C4-2B (cell line): ENCODE measurements around the gene OR14I1.

Experiments used
- ZFX ChIP-seq: fragments of 450-650 bp; IDR thresholded peaks from 2 replicates; pipeline ENCODE4 v1.6.1; 2017
- TF ChIP-seq, protein P1 (sequence below): fragments of 450-650 bp; conservative IDR thresholded peaks from 2 replicates; pipeline ENCODE4 v1.5.1; 2017; ENCODE audit warnings: mild to moderate bottlenecking

DNA sequence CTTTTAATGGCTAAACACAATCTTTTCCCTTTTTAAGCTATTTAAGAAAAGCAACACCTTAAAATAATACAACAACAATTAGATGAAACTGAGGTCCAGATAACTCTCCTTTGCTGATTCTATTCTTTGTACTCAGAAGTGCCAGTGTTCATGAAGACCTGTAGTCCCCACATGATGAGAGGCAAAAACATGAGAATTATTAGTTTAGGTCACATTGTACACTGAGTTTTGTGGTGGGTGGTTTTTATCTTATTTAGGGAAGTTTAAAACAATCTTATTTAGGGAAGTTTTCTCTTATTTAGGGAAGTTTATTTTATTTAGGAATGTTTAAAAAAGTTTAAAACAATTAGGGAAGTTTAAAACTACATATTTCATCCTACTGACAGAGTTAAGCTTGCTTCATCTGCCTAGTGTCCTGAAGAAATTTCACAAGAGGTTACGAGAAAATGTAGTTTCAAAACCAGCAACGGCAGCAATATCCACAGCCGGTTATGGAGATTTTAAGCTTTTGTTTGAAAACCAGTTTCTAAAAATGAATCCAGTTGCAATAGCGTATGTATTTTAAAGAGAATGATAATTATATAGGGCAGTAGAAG is 7.8 kb upstream of the OR14I1 start:
- TF ChIP-seq, protein P1, sequence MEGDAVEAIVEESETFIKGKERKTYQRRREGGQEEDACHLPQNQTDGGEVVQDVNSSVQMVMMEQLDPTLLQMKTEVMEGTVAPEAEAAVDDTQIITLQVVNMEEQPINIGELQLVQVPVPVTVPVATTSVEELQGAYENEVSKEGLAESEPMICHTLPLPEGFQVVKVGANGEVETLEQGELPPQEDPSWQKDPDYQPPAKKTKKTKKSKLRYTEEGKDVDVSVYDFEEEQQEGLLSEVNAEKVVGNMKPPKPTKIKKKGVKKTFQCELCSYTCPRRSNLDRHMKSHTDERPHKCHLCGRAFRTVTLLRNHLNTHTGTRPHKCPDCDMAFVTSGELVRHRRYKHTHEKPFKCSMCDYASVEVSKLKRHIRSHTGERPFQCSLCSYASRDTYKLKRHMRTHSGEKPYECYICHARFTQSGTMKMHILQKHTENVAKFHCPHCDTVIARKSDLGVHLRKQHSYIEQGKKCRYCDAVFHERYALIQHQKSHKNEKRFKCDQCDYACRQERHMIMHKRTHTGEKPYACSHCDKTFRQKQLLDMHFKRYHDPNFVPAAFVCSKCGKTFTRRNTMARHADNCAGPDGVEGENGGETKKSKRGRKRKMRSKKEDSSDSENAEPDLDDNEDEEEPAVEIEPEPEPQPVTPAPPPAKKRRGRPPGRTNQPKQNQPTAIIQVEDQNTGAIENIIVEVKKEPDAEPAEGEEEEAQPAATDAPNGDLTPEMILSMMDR = no peak
- no peak for TF ChIP-seq ZFX
